Measurements from ENCODE around the gene BAG1.

DNA sequence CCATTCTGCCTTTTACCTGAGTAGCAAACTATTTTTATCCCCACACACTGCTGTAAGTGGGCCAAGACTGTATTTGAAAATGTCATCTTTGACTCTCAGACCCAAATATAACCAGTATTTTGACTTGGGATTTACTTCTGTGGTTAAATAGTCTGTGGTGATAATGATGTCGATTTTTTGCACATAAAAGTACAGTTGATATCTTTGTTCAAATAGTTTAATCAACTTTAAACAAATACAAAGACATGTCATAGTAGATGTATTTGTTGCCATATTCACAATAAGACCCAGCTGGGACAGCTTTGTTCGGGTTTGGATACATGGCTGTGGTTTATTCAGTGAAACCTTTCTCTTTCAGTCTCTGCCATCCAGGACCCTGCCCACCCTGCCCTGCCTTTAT lies 46.2 kb upstream of the BAG1 start:
- TF ChIP-seq POLR2A (IDR thresholded peaks at IDR 0.05): no peak
- TF ChIP-seq, protein P1, sequence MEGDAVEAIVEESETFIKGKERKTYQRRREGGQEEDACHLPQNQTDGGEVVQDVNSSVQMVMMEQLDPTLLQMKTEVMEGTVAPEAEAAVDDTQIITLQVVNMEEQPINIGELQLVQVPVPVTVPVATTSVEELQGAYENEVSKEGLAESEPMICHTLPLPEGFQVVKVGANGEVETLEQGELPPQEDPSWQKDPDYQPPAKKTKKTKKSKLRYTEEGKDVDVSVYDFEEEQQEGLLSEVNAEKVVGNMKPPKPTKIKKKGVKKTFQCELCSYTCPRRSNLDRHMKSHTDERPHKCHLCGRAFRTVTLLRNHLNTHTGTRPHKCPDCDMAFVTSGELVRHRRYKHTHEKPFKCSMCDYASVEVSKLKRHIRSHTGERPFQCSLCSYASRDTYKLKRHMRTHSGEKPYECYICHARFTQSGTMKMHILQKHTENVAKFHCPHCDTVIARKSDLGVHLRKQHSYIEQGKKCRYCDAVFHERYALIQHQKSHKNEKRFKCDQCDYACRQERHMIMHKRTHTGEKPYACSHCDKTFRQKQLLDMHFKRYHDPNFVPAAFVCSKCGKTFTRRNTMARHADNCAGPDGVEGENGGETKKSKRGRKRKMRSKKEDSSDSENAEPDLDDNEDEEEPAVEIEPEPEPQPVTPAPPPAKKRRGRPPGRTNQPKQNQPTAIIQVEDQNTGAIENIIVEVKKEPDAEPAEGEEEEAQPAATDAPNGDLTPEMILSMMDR (IDR thresholded peaks at IDR 0.05): no peak

Measured in uterus (tissue), 2 donors.